ENCODE measurements around the gene LYRM1. TPM values are rescaled to one million over a fixed set of nuclear protein-coding genes. Genes with fewer than 3 reads are reported as not detected.
"Not testable (repeated sequence)": the region's sequence is repeated elsewhere in the genome, so short reads cannot be mapped to it uniquely, and the experiment has no call there.

Gene LYRM1
- total and polyA plus RNA-seq, 2 experiments from 2014 or later: 57.3 to 60.0 TPM

DNA sequence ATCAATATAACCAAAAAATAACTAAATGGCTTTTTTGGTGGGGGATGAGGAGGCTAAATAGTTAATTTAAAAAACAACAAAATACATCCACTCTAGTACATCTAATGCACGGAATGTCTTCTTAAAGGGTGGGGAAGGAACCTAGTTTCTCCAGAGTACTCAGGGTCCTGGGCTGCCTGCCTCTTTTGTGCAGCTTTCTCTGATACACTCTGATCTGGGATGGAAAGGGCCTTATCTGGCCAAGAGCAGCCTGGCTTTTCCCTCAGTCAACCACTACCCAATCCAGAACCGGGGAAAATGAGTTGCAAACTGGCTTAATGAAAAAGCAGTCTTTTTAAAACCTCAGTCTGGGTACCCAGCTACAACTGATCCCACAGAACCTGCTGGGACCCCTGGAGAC is 43.3 kb upstream of the LYRM1 start:
- no peaks in the 10 kb centered on the region for H3K27me3 ChIP-seq
- H3K36me3 ChIP-seq (replicated peaks; ENCODE audit: insufficient read depth, low read depth): no peaks in the 10 kb centered on the region
- no peak overlapping the region for H3K4me2 ChIP-seq
- no peaks in the 10 kb centered on the region for H3K9me2 ChIP-seq (replicated peaks; ENCODE audit: insufficient read depth)
- H3K4me3 ChIP-seq: no peak overlapping the region
- WGBS (ENCODE audit: low lambda C conversion rate, missing lambda C conversion rate): 74% methylated on average over 2 of the region's 2 CpGs
- H3K27ac ChIP-seq: no peak overlapping the region
- H3K79me2 ChIP-seq: peaks cover 50% of the 10 kb centered on the region
- peaks cover 17% of the 10 kb centered on the region for H3K4me1 ChIP-seq (ENCODE audit: insufficient read depth)
- no peaks in the 10 kb centered on the region for H3K9me3 ChIP-seq (ENCODE audit: low read depth)
- DNase-seq (ENCODE audit: low spot score): no peak
- TF ChIP-seq, protein P1, sequence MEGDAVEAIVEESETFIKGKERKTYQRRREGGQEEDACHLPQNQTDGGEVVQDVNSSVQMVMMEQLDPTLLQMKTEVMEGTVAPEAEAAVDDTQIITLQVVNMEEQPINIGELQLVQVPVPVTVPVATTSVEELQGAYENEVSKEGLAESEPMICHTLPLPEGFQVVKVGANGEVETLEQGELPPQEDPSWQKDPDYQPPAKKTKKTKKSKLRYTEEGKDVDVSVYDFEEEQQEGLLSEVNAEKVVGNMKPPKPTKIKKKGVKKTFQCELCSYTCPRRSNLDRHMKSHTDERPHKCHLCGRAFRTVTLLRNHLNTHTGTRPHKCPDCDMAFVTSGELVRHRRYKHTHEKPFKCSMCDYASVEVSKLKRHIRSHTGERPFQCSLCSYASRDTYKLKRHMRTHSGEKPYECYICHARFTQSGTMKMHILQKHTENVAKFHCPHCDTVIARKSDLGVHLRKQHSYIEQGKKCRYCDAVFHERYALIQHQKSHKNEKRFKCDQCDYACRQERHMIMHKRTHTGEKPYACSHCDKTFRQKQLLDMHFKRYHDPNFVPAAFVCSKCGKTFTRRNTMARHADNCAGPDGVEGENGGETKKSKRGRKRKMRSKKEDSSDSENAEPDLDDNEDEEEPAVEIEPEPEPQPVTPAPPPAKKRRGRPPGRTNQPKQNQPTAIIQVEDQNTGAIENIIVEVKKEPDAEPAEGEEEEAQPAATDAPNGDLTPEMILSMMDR (IDR thresholded peaks at IDR 0.05; ENCODE audit: poor library complexity): no peak
- no peak for TF ChIP-seq EZH2 (IDR thresholded peaks at IDR 0.05; ENCODE audit: borderline replicate concordance)
- TF ChIP-seq EZH2phosphoT487 (IDR thresholded peaks at IDR 0.05; ENCODE audit: low read depth, severe bottlenecking, unreplicated experiment): no peak
- H4K20me1 ChIP-seq (ENCODE audit: insufficient read depth, poor library complexity, severe bottlenecking): no peaks in the 10 kb centered on the region
- no peak overlapping the region for H2AFZ ChIP-seq

DNA sequence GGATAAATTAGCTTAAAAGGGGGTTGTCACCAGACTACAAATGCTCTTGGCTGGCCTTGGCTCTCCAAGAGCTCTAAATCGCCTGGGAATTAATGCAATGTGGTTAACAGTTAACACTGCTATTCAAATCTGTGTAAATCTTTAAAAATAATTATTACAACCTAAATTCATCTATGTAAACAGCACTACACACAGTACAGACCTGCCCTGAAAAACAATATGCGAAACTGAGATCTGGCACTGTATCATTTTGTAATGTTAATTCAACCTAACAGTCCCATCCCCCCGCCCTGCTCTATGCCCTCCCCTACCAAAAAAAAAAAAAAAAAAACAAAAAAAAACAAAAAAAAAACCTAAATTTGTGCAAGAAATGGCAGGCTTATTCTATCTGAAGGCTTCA is 41.3 kb upstream of the LYRM1 start:
- H3K4me3 ChIP-seq: no peak overlapping the region
- DNase-seq (ENCODE audit: low spot score): no peak
- no peak overlapping the region for H3K4me2 ChIP-seq
- TF ChIP-seq EZH2 (IDR thresholded peaks at IDR 0.05; ENCODE audit: borderline replicate concordance) (no peak), EZH2phosphoT487 (IDR thresholded peaks at IDR 0.05; ENCODE audit: low read depth, severe bottlenecking, unreplicated experiment) (no peak)
- TF ChIP-seq, protein P1 (IDR thresholded peaks at IDR 0.05; ENCODE audit: poor library complexity): no peak
- H3K79me2 ChIP-seq: peaks cover 69% of the 10 kb centered on the region
- H3K9me2 ChIP-seq (replicated peaks; ENCODE audit: insufficient read depth): no peaks in the 10 kb centered on the region
- H3K36me3 ChIP-seq (replicated peaks; ENCODE audit: insufficient read depth, low read depth): no peaks in the 10 kb centered on the region
- no peaks in the 10 kb centered on the region for H3K4me1 ChIP-seq (ENCODE audit: insufficient read depth)
- no peak overlapping the region for H2AFZ ChIP-seq
- WGBS (ENCODE audit: low lambda C conversion rate, missing lambda C conversion rate): 94% methylated on average over 3 of the region's 3 CpGs
- peaks cover 13% of the 10 kb centered on the region for H4K20me1 ChIP-seq (ENCODE audit: insufficient read depth, poor library complexity, severe bottlenecking)
- no peaks in the 10 kb centered on the region for H3K27me3 ChIP-seq
- H3K27ac ChIP-seq: no peak overlapping the region
- no peaks in the 10 kb centered on the region for H3K9me3 ChIP-seq (ENCODE audit: low read depth)

DNA sequence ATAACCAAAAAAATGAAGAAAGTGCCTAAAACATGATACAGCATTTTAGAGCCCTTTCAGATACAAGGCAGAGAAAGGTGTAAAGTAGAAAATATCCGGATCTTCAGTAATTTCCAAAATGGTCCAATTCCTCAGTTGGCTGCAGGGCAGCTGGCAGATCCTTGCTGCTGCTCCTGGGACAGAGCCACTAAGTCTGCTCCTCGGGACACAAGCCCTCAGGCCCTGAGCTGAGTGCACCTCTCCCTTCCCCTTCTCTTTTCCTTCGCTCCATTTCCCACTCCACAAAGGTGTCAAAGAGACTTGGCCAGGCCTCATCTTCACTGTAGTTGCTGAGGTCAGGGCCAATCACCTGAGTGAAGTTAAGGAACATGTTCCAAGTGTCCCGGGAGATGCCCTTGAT is 40.9 kb upstream of the LYRM1 start:
- TF ChIP-seq EZH2 (IDR thresholded peaks at IDR 0.05; ENCODE audit: borderline replicate concordance) (no peak), EZH2phosphoT487 (IDR thresholded peaks at IDR 0.05; ENCODE audit: low read depth, severe bottlenecking, unreplicated experiment) (no peak)
- TF ChIP-seq, protein P1 (IDR thresholded peaks at IDR 0.05; ENCODE audit: poor library complexity): no peak
- H3K79me2 ChIP-seq: peaks cover 70% of the 10 kb centered on the region
- no peak overlapping the region for H3K27ac ChIP-seq
- no peak overlapping the region for H3K4me2 ChIP-seq
- no peaks in the 10 kb centered on the region for H3K9me2 ChIP-seq (replicated peaks; ENCODE audit: insufficient read depth)
- H3K36me3 ChIP-seq (replicated peaks; ENCODE audit: insufficient read depth, low read depth): no peaks in the 10 kb centered on the region
- no peaks in the 10 kb centered on the region for H3K27me3 ChIP-seq
- DNase-seq (ENCODE audit: low spot score): no peak
- H3K9me3 ChIP-seq (ENCODE audit: low read depth): no peaks in the 10 kb centered on the region
- no peaks in the 10 kb centered on the region for H3K4me1 ChIP-seq (ENCODE audit: insufficient read depth)
- H2AFZ ChIP-seq: no peak overlapping the region
- WGBS (ENCODE audit: low lambda C conversion rate, missing lambda C conversion rate): 77% methylated on average over 4 of the region's 4 CpGs
- H3K4me3 ChIP-seq: no peak overlapping the region
- peaks cover 13% of the 10 kb centered on the region for H4K20me1 ChIP-seq (ENCODE audit: insufficient read depth, poor library complexity, severe bottlenecking)

DNA sequence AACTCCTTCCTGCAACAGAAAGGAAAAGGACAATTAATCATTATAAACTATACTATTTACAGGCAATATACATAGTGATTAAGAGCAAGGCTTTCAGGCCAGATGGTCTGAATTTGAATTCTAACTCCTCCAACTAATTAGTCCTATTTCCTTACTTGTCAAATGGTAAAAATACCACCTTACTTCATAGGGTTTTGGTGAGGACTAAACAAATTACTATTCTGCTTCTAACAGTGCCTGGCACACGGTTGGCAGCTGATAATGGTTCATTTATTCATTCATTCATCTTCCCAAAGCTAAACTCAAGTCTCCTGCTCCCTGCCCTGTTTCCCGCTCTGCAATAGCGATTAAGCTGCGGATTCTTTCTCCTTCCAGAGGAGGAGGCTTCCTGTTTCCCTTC is 40.2 kb upstream of the LYRM1 start:
- Histone ChIP-seq H3K4me3 (no peak overlapping the region), H3K36me3 (replicated peaks; ENCODE audit: insufficient read depth, low read depth) (no peaks in the 10 kb centered on the region)

DNA sequence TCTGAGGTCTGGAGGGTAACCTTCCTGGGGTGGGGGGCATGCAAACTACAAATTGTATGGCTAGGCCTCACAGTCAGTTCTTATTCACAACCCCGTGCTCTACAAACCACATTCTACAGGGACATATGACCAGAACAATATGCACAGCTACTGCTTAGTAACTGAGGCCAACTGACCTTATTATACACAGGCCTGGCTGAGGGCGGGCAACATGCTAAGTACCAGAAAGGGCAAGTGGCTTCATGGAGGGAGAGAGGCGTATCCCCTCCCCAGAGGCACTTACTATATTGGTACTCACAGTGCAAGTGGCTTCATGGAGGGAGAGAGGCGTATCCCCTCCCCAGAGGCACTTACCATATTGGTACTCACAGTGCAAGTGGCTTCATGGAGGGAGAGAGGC is 39.6 kb upstream of the LYRM1 start:
- H4K20me1 ChIP-seq (ENCODE audit: insufficient read depth, poor library complexity, severe bottlenecking): peaks cover 13% of the 10 kb centered on the region
- not testable (repeated sequence) for H3K4me1 ChIP-seq (ENCODE audit: insufficient read depth); H3K4me3 ChIP-seq; H3K36me3 ChIP-seq (replicated peaks; ENCODE audit: insufficient read depth, low read depth); H3K4me2 ChIP-seq; H2AFZ ChIP-seq; DNase-seq (ENCODE audit: low spot score); H3K27ac ChIP-seq; H3K9me2 ChIP-seq (replicated peaks; ENCODE audit: insufficient read depth); H3K27me3 ChIP-seq; H3K9me3 ChIP-seq (ENCODE audit: low read depth)
- H3K79me2 ChIP-seq: peaks cover 79% of the 10 kb centered on the region
- 97% methylated on average over 3 of the region's 4 CpGs for WGBS (ENCODE audit: low lambda C conversion rate, missing lambda C conversion rate)

More for the DNA sequence above, 40.2 kb upstream of the LYRM1 start:
- 95% methylated on average over 4 of the region's 4 CpGs for WGBS (ENCODE audit: low lambda C conversion rate, missing lambda C conversion rate)
- TF ChIP-seq, protein P1 (IDR thresholded peaks at IDR 0.05; ENCODE audit: poor library complexity): no peak
- no peak for TF ChIP-seq EZH2 (IDR thresholded peaks at IDR 0.05; ENCODE audit: borderline replicate concordance)
- TF ChIP-seq EZH2phosphoT487 (IDR thresholded peaks at IDR 0.05; ENCODE audit: low read depth, severe bottlenecking, unreplicated experiment): no peak
- Histone ChIP-seq H3K9me3 (ENCODE audit: low read depth) (no peaks in the 10 kb centered on the region), H3K79me2 (peaks cover 76% of the 10 kb centered on the region), H3K9me2 (replicated peaks; ENCODE audit: insufficient read depth) (no peaks in the 10 kb centered on the region), H4K20me1 (ENCODE audit: insufficient read depth, poor library complexity, severe bottlenecking) (peaks cover 13% of the 10 kb centered on the region), H3K4me2 (no peak overlapping the region), H3K27ac (no peak overlapping the region), H2AFZ (no peak overlapping the region), H3K27me3 (no peaks in the 10 kb centered on the region), H3K4me1 (ENCODE audit: insufficient read depth) (peaks cover 2% of the 10 kb centered on the region)
- DNase-seq (ENCODE audit: low spot score): no peak

Data from hepatocyte (in vitro differentiated cells).